GM19193 (cell line): ENCODE data around the gene FOSL1.
A peak's percentile ranks its signal among the peaks of the same experiment; 100 is the strongest.

Experiments used
- POLR2A ChIP-seq: IDR thresholded peaks from 4 replicates; pipeline ENCODE4 v1.6.1; 2011; ENCODE audit not compliant: insufficient read depth, insufficient read length; ENCODE audit errors: extremely low read depth

Gene FOSL1

GRCh38 chr11:65859095-65859811 lies 40.9 kb downstream of the FOSL1 start:
- TF ChIP-seq POLR2A, result peak; percentile 96

- TF ChIP-seq POLR2A, result no peak
Measured at GRCh38 chr11:65858681-65859087, 41.5 kb downstream of the FOSL1 start.

GRCh38 chr11:65857853-65858680 lies 42.1 kb downstream of the FOSL1 start, which contains the start of gene CFL1:
CFL1 (minus strand) TSS chr11:65858180; CDS start chr11:65858099, 81 bp downstream.
- TF ChIP-seq POLR2A, result peak; percentile 99

- TF ChIP-seq POLR2A, result no peak
Measured at GRCh38 chr11:65857500-65857852, 42.7 kb downstream of the FOSL1 start.

- TF ChIP-seq POLR2A, result peak; percentile 58
Measured at GRCh38 chr11:65856689-65857499, 43.3 kb downstream of the FOSL1 start.

- peak; percentile 10 for TF ChIP-seq POLR2A
Measured at GRCh38 chr11:65855927-65856363, 44.2 kb downstream of the FOSL1 start.

GRCh38 chr11:65854852-65855837 lies 45.0 kb downstream of the FOSL1 start:
- no peak for TF ChIP-seq POLR2A

- no peak for TF ChIP-seq POLR2A
Measured at GRCh38 chr11:65854161-65854592, 46.0 kb downstream of the FOSL1 start.

GRCh38 chr11:65853246-65853979 lies 46.8 kb downstream of the FOSL1 start:
- no peak for TF ChIP-seq POLR2A

- peak; percentile 58 for TF ChIP-seq POLR2A
Measured at GRCh38 chr11:65852508-65853245, 47.5 kb downstream of the FOSL1 start.

GRCh38 chr11:65851811-65852507 lies 48.2 kb downstream of the FOSL1 start:
- TF ChIP-seq POLR2A, result peak; percentile 48

- TF ChIP-seq POLR2A, result peak; percentile 31
Measured at GRCh38 chr11:65851083-65851579, 49.1 kb downstream of the FOSL1 start.
